ENCODE results near the gene CHD2.

Gene CHD2

DNA sequence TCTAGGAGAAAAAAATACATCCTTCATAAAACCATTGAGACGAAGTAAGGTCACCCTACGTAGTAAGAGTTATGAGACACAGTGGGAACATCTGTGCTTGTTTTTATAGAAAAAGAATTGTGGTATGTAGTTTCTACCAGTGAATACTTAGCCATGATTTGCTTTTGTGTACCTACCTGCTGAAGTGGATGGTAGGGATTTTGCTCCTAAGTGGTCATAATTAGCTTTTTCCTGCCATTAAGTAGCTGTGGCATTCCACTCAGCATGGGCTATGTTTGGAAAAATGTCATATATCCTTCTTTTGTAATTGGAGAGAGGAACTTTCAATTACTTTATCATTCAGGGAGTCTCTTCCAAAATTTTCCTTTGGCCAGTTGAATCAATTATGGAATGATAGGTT, 63.7 kb downstream of the CHD2 start:
- H2AFZ ChIP-seq (ENCODE audit: low read depth) = no peak overlapping the region
- H3K4me1 ChIP-seq (ENCODE audit: low read depth, poor library complexity, severe bottlenecking) = no peaks in the 10 kb centered on the region
- no peaks in the 10 kb centered on the region for H4K20me1 ChIP-seq (ENCODE audit: insufficient read depth)
- TF ChIP-seq CTCF (conservative IDR thresholded peaks at IDR 0.05; ENCODE audit: low read depth, low read length) = no peak
- no peak overlapping the region for H3K4me3 ChIP-seq (IDR thresholded peaks at IDR 0.05; ENCODE audit: insufficient read depth, low read depth, low read length)
- H3K4me2 ChIP-seq = no peak overlapping the region
- H3K79me2 ChIP-seq (ENCODE audit: insufficient read depth, low read depth) = peaks cover 10% of the 10 kb centered on the region; the same call in 1 of the 2 replicates
- H3K27me3 ChIP-seq (ENCODE audit: insufficient read depth, low read depth) = no peaks in the 10 kb centered on the region
- peaks cover 3% of the 10 kb centered on the region; the same call in 1 of the 2 replicates for H3K36me3 ChIP-seq (ENCODE audit: insufficient read depth)
- H3K27ac ChIP-seq = no peak overlapping the region
- no peak overlapping the region for H3K9ac ChIP-seq

- peaks cover 5% of the 10 kb centered on the region for H3K4me1 ChIP-seq (ENCODE audit: low read depth, poor library complexity, severe bottlenecking)
- H3K79me2 ChIP-seq (ENCODE audit: insufficient read depth, low read depth) = no peaks in the 10 kb centered on the region; the same call in 1 of the 2 replicates
- H3K4me3 ChIP-seq (IDR thresholded peaks at IDR 0.05; ENCODE audit: insufficient read depth, low read depth, low read length) = no peak overlapping the region
- no peak overlapping the region for H3K9ac ChIP-seq
- H3K27me3 ChIP-seq (ENCODE audit: insufficient read depth, low read depth) = no peaks in the 10 kb centered on the region
- no peak overlapping the region for H2AFZ ChIP-seq (ENCODE audit: low read depth)
- H4K20me1 ChIP-seq (ENCODE audit: insufficient read depth) = no peaks in the 10 kb centered on the region
- TF ChIP-seq CTCF (conservative IDR thresholded peaks at IDR 0.05; ENCODE audit: low read depth, low read length) = no peak
- H3K4me2 ChIP-seq = no peak overlapping the region
- H3K36me3 ChIP-seq (ENCODE audit: insufficient read depth) = peaks cover 8% of the 10 kb centered on the region; the same call in 1 of the 2 replicates
- H3K27ac ChIP-seq = no peak overlapping the region
Observed at GRCh38 chr15:92968926-92969651, 69.0 kb downstream of the CHD2 start.

DNA sequence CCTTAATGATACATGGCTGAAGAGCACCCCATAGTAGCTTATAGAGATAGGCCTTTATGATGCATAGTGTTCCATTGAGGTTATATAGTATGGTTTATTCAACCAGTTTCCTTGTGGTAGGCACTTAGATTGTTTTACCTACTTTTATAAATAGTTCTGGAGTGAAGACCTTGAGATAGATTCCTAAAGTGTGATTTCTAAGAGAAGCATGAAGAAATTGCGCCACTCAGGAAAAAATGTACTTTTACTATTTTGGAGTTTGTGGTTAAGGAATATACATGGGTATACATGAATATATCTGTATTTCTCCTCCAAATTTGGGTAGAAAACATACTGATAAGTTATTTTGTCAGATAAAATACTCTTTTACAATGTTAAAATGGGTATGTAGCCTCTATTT, 70.5 kb downstream of the CHD2 start:
- Histone ChIP-seq H3K79me2 (ENCODE audit: insufficient read depth, low read depth) (no peaks in the 10 kb centered on the region; the same call in 1 of the 2 replicates), H3K36me3 (ENCODE audit: insufficient read depth) (peaks cover 14% of the 10 kb centered on the region; the same call in 1 of the 2 replicates), H3K4me1 (ENCODE audit: low read depth, poor library complexity, severe bottlenecking) (peaks cover 12% of the 10 kb centered on the region), H2AFZ (ENCODE audit: low read depth) (no peak overlapping the region), H3K27me3 (ENCODE audit: insufficient read depth, low read depth) (no peaks in the 10 kb centered on the region), H3K27ac (no peak overlapping the region), H3K4me3 (IDR thresholded peaks at IDR 0.05; ENCODE audit: insufficient read depth, low read depth, low read length) (no peak overlapping the region), H4K20me1 (ENCODE audit: insufficient read depth) (no peaks in the 10 kb centered on the region), H3K9ac (no peak overlapping the region), H3K4me2 (no peak overlapping the region)
- TF ChIP-seq CTCF (conservative IDR thresholded peaks at IDR 0.05; ENCODE audit: low read depth, low read length) = no peak

GRCh38 chr15:92971081-92971480, 71.0 kb downstream of the CHD2 start:
- H3K79me2 ChIP-seq (ENCODE audit: insufficient read depth, low read depth) = no peaks in the 10 kb centered on the region; the same call in 1 of the 2 replicates
- no peak overlapping the region for H3K4me3 ChIP-seq (IDR thresholded peaks at IDR 0.05; ENCODE audit: insufficient read depth, low read depth, low read length)
- H3K27me3 ChIP-seq (ENCODE audit: insufficient read depth, low read depth) = no peaks in the 10 kb centered on the region
- no peak overlapping the region for H2AFZ ChIP-seq (ENCODE audit: low read depth)
- no peak for TF ChIP-seq CTCF (conservative IDR thresholded peaks at IDR 0.05; ENCODE audit: low read depth, low read length)
- H3K4me2 ChIP-seq = no peak overlapping the region
- peaks cover 17% of the 10 kb centered on the region; the same call in 1 of the 2 replicates for H3K36me3 ChIP-seq (ENCODE audit: insufficient read depth)
- H3K9ac ChIP-seq = no peak overlapping the region
- no peak overlapping the region for H3K27ac ChIP-seq
- H4K20me1 ChIP-seq (ENCODE audit: insufficient read depth) = no peaks in the 10 kb centered on the region
- H3K4me1 ChIP-seq (ENCODE audit: low read depth, poor library complexity, severe bottlenecking) = peaks cover 17% of the 10 kb centered on the region
